Umbilical cord (tissue), 2 donors: ENCODE results near the gene OSBPL5. TPM values are rescaled to one million over a fixed set of nuclear protein-coding genes. Genes with fewer than 3 reads are reported as not detected.

Experiments
- DNase-seq: peaks from one replicate; pipeline ENCODE4 v3.0.0-alpha.2; 2015; ENCODE audit warnings: low spot score
- total RNA-seq: library from RNA; depleted of rRNA; stranded (reverse); fragments of >200 nt; gene quantifications from one replicate; pipeline ENCODE4 v1.2.3, GENCODE V29; 2014; ENCODE audit warnings: low replicate concordance; ENCODE audit not compliant: insufficient read depth

Gene OSBPL5
- total RNA-seq, 1 donor from 2014 or later = 40.0 TPM

DNA sequence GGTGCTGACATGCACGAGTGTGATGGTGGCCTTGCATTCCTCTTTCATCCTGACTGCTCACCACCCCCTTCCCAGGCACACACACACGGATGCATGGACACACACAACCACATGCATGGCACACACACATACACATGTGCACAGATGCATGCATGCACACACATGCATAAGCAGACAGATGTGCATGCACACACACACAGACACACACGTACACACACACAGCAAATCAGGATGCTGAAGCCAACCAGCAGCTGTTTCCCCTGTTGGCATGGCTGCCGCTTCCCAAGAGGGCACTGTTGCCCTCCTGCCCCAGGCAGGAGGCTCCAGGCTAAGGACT lies 15.3 kb downstream of the OSBPL5 start:
- no peak for DNase-seq

DNA sequence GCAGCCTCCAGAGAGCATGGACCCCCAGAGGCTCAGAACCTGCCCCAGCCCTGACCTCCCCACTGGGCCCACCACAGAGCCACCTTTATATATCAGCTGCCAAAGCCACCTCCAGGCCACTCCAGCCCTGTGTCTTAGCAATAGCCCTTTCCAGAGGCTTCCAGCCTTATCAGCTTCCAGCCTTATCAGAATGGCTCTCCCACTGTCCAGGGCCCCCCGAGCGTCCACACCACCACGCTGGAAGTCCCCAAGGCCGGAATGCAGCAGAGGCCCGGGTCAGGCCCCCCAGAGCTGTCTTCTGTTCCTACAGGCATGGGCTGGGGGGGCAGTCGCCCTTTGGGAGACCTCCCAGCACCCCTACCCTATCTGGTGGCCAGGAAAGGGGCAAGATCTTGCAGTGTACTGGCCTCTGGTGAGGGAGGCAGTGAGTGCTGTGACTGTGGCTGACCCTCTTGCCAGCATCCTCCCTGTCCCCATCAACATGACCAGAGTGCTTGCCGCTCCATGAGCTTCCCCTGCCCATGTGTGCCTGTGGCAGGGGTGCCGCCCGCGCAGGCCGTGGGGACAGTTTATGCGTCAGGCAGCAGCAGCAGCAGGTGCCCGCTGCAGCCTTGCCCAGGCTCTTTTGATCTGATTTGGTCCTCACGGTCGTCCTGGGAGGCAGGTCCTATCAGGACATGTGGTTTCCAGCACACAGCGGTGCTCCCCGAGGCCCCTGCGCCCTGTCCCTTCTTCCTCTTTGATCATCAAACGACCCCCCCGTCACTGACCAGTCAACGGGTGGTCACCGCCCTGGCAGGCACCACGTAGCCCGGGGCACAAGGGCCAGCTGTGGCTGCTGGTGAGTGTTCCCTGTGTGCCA lies 15.9 kb downstream of the OSBPL5 start:
- DNase-seq = no peak

DNA sequence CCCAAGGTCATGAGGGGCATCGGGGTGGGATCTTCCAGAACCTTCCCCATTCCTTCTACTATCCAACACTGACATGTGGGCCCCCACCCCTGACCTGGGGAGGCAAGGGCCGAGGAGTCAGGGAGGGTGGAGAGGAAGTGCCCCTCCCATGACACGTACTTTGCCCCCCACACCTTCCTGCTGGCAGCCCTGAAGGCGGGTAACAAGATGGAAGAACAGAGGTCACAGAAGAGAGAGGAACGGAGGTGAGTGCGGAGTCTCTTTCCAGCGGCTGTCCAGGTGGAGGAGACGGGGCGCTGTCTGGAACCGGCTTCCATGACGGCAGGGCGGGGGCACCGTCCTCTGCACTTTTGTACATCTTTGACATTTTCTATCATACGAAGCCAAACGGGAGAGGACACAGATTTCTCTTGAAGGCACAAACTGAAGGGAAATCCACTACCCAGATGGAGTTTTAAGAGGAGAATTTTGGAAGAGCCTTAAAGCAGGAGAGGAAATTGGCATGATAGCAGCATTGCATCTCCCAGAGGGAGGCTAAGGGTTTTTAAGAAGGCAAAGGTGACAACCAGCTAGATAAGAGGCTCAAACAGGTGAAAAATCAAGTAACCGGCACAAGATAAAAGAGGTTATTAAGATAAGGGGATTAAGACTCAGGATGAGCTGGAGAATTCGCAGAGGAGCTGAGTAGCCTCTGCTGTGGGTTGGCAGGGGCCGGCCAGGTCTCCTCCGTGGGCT lies 16.7 kb downstream of the OSBPL5 start:
- DNase-seq = no peak

DNA sequence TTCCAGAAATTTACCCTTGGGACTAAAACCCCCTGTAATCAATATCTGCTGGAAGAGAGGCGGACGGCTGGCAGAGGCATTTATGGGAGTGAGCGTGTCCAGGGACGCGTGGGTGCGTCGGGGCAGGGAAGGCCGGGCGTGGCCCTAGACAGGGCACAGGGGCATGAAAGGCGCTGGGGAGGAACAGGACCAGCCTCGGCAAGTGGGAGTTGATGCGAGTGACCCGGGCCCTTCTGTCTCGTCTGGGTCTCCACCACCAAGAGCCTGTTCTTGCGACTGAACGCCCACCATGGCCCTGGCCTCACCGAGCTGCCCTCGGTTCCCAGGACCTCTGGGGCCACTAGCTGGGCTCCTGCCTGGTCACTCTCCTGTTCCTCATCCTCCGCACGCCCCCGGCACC lies 17.5 kb downstream of the OSBPL5 start:
- DNase-seq = no peak

DNA sequence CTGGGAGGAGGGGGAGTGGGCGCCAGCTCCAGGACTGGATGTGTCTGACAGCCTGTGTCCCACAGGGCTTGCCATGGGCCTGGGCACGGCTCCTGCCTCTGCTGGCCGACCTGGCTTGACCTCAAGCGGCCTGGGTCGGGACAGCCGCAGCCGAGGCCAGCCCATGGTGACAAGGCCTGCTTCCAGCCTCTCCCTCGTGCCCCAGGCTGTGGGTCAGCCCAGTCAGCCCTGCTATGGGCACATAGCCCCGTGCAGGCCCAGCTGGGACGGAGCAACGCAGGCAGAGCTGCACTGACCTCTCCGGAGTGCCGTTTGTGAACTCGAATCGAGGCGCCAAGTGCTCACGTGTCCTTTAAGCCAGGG lies 17.9 kb downstream of the OSBPL5 start:
- no peak for DNase-seq

DNA sequence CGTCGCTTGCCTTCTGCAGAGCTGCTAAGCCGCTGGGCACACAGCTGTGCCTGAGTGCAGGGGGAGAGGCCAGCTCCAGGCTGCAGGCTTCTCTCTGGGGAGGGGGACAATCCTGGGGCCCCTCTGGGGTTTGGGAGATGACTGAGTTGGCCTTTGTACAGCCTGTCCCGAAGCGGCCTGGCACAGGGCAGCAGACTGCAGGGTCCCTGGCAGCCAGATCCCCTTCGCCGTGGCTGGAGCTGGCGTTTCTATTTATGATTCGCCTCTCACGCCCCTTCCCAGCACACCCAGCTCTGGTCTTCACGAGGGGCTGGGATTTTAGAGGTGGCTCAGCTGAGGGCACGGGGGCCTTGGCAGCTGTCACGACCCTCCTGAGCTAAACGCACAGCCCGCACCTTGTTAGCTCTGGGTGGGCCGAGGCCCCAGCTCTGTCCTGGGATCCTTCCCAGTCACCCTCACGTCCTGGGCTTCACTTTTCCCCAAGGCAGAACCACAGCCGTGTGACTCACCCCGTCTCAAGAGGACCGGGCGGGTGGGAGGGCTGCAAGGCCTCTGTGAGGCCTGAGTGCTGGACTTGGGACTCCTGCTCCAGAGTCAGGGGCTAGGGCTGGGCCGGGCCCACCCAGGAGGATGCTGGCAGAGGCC lies 18.4 kb downstream of the OSBPL5 start:
- DNase-seq = no peak

DNA sequence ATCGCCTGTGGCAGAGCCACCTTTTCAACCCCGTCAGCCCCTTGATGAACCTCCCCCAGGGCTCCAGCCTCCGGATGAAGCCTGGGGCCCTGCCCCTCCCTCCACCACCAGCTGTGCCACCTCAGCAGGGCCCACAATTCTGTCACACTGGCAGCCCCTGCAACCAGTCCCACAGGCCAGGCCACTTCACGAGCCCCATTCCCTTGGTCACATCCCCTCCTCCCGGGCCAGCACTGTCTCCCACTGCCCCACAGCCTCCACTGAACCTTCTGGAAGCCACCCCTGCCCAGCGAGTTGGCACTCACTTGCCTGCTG lies 19.9 kb downstream of the OSBPL5 start:
- DNase-seq = no peak

DNA sequence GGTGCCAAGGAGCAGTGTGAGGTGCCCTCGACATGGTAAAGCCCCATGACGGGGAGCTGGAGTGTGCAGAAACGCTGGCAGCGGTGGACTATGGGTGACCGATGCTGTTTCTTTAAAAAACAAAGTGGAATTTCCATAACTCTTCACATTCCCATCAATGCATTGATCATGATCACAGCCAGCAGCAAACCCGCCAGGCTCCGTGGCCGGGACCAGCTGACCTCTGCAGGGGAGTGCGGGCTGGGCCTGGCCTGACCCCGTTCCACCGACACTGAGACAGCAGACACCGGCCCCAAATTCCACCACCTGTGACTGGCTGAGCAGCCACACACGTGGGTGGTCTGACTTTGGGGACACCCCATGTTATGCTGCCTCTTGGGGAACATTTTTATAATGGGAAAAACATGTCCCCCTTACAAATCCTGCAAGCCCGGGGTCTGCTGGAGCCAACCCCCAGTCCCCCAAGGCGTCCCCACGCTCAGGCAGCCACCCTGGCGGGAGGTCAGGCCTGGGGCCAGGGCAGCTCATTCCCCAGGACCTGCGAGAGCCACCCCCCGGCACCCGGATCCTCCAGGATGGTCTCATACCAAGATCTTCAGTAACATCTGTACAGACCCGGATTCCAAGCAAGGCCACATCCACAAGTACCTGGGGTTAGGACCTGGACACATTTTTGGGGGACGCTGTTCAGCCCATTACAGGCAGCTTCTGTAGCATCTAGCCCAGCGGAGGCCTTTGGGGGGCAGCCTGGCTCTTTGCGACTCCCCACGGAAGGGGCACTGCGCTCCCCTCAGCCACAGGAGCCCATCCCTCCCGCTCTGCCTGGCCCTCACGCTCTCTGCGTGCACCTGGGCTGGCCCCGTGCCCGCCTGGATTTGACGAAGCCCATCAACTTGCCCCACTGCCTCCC lies 20.6 kb downstream of the OSBPL5 start:
- DNase-seq = no peak

DNA sequence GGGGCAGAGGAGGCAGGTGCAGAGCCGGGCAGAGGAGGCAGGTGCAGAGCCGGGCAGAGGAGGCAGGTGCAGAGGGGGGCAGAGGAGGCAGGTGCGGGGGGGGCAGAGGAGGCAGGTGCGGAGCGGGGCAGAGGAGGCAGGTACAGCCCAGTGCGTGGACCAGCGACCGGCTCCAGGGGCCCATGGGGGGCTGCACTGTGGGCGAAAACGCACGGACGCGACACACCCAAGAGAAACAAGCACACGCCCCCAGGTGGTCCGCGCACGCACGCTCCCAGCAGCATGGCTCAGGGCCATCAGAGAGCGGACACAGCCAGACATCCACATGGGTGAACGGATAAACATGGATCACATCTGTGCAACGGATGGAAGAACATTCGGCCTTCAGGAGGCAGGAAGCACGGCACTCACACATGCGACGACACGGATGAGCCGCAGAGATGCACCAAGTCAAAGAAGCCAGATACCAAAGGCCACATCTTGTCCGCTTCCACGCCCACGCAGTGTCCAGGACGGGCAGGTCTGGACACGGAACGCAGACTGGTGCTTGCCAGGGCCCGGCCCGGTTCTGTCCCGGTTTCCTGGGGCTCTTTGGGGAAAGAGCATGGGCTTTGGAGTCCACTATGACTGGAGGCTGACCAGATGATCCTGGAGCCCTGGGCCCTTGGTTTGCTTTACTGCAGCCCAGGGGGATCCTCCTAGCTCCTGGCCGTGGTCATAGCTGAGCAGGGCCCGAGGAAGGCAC lies 21.8 kb downstream of the OSBPL5 start:
- no peak for DNase-seq

DNA sequence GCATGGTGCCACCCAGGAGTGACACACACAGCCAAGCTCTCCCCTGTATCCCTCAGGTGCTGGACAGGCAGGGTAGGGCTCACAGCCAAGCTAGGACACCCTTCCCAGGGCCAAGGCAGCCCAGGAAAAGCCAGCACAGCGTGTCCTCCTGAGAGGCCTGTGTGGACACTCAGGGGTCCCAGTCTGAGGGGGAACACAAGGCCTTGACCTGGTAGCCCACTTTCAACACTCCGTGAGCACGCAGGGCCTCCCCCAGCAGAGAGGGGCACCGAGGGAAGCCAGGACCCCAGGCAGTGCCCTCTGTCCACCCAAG lies 24.9 kb downstream of the OSBPL5 start:
- DNase-seq = no peak

DNA sequence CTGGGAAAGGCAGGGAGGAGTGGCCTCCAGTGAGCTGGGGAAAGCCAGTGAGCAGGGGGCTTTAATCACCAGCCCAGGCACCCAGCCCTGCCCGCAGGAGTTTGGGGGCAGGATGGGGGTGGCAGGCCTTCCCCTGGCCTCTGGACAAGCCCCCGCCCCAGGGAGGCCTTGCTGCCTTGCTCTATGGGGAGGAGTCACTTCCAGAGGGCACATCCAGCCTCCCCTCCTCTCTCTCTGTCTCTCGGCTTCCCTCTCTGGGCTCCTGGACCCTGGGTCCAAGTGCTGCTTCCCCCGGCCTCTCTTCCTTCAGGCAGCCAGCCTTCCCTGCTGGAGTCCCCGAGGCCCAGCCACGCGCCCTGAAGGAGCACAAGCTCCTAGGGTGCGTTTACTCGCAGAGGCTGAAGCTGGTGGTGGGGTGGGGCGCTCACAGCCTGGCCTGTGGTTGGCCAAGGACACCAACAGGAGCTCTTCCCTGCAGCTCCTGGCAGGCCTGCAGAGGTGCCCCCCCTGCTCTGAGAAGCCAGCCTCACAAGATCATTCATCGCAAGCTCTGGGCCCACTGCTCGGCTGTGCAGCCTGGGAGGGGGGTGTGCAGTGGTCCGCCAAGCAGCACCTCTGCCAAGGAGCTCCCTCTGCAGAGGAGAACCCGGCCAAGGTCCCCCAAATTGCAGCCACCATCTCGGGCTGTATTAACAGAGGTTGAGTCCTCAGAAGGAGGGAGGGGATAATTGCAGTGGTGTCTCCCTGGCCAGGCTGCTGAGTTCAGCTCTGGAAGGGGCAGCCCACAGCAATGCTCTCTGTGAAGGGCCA lies 25.4 kb downstream of the OSBPL5 start:
- no peak for DNase-seq

DNA sequence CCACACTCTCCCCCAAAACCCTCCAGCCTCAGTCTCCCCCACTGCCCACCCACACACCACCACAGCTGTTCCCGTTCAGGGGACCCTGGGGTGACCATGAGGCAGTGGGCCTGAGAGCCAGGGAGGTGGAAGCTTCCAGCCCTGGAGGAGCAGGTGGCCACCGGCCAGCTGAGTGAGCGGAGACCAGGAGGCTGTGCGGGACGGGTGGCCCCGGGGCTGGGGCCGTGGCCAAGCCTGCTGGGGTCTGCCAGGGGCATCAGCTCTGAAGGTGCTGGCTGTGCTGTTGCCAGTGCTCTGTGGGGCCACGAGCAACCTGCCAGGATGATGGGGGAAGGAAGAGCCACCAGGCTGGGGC lies 26.0 kb downstream of the OSBPL5 start:
- DNase-seq = no peak

DNA sequence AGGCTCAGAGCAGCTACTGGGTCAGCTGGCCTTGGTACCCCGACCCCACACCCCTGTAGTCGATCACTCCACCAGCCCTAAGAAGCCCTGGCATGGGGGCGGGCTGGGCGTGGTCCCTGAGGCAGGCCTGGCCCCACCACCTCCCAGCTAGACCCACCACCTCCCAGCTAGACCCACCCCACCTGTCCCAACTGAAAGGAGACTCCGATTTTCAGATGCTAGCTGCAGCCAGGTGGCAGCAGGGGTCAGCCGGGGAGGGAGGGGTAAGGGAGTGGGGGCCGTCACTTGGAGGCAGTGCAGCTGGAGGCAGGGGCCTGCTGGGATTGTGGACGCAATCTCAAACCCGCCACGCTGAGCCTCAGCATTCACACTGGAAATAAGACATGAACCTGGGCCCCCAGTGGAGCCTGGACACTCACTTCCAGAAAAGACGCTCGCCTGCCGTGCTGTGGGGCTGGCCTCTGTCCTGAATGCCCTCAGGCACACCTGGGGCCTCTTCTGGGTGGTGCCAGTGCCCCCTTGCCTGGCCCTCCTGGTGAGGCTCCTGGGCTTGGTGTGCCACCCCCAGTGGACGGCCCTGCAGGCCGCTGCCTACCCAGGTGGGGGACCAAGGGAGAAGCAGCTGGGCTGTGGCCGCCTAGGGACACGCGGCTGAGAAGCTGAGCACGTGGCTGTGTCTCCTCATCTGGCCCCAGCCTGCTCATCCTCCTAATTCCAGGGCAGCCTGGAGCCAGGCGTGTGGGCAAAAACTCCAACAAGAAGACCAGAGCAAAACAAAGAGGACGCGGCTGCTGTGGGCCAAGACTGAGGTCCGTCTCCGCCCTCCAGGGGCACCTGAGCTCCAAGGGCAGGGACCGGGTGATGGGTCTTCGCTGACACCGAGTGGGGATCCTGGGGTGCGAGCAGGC lies 26.7 kb downstream of the OSBPL5 start:
- no peak for DNase-seq

DNA sequence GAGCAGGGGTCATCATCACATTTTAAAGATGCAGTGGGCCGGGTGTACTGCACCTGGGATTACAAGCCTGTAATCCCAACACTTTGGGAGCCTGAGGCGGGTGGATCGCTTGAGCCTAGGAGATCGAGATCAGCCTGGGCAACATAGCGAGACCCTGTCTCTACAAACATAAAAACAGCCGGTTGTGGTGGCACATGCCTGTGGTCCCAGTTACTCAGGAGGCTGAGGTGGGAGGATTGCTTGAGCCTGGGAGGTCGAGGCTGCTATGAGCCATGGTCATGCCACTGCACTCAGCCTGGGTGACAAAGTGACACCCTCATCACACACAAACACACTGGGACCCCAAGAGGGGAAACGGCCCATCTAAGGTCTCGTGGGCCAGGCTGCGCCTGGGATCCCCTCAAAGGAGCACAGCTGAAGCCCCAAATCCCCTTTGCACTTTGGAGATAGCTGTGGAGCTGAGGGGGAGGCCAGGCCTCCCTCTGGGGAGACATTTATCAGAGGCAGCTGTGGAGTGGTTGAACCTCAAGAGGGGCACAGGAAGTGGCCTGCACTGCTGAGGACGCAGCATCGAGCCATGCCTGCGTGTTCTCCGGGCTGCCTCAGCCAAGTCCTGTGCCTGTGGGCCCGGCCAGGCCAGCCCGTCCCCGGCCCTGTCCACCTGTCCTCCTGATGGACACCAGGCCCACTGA lies 27.5 kb downstream of the OSBPL5 start:
- no peak for DNase-seq

DNA sequence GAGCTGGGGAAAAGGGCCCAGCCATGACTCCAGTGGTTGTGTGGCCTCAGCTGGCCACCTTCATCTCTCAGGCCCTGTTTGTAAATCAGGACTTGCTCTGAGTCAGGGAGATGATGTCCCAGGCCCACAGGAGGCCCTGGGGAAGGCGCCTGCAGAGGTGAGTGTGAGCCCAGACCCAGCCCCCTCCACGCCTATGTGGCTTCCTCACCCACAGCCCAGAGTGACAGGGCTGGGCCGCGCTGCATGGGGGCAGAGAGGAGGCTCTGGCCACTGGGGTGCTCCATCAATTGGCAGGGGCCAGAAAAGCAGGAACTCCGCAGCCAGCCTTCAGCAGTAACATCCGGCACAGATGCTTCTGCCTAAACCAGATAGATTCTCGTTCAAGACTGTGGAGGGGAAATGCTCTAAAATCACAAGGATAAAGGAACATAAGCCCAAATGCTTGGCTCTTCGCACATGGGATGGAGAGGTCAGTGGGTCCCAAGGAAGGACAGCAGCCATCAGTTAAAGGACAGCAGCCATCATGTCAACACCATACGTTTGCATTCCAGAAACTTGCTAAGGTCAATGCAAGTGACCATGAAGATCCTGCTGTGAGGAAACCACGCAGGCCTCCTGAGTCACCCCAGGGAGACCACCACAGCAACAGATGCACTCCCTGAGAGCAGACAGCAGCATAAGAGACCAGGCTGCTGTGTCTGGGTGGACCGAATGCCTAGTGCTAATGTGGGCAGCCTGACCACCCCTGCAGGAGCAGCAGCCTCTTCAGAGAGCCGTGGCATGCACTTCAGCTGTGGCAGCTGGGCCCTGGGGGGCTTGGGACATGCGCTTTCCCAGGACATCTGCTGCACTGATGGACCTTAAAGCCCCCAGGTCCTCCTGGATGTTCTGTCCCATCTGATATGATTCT lies 28.3 kb downstream of the OSBPL5 start:
- no peak for DNase-seq

DNA sequence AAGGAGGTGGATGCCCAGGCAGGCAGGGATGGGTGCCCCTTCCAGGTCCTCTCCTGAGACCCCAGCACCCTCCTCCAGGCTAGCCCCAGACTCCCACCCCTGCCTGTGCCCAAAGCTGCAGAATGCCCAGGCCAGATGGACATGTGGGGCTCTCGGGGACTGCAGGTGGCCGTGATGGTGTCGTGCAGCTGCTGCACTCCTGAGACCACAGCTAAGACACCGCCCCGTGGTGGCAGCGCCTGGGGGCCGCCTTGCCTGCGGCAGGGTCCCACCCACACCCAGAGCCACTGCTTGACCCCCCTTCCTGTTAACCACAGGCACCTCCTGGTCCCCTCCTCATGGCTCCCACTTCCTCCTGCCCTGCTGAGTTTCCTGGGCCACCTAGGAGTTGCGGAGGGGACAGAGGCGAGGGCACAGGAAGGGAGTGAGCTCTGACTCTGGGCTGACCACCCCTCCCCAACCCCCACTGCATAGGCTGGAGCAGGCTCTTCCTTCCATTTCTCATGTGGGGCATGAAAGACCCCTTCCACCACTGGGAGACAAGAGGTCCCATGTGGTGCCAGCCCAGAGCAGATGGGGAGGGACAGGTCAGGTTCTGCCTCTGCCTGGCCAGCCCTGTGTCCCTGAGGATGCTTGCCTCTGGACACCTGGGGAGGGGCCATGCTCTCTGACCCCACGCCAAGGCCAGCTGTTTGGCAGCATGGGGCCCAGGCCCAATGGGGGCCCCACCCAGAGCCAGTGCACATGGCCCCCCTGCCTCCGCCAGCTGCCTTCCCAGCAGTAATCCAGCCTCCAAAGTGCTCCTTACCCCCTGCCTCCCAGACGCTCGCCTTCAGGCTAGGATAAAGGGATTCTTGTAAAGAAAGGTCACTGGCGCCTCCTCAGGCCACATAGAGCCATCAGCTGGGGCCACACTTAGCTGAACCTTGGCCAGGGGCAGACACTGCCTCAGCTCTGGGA lies 29.3 kb downstream of the OSBPL5 start:
- DNase-seq = no peak
